NCI-H2196 (cell line): Measurements from ENCODE around the gene AKAP8L.

ENCODE experiments used
- DNase-seq: peaks from one replicate; lab custom pipeline; 2025; ENCODE audit not compliant: unreplicated experiment; lab: John Stamatoyannopoulos, UW

AKAP8L gene

GRCh38 chr19:15418579-15419412 is at the start of gene AKAP8L:
Gene AKAP8L (minus strand): TSS chr19:15418988. CDS start chr19:15418923, 65 bp downstream.
- peak; percentile 99 for DNase-seq

GRCh38 chr19:15467734-15468214 is 49.0 kb upstream of the AKAP8L start:
- DNase-seq, result no peak

- DNase-seq, result no peak
Observed at GRCh38 chr19:15466851-15467733, 48.3 kb upstream of the AKAP8L start.

- no peak for DNase-seq
Observed at GRCh38 chr19:15464394-15465385, 45.9 kb upstream of the AKAP8L start, which contains the start of gene RASAL3. Gene RASAL3 (minus strand): TSS chr19:15464544. CDS start chr19:15464358, 186 bp downstream.

GRCh38 chr19:15463861-15464371 is 45.1 kb upstream of the AKAP8L start:
- no peak for DNase-seq

- no peak for DNase-seq
Observed at GRCh38 chr19:15461694-15462093, 42.9 kb upstream of the AKAP8L start.

- DNase-seq, result no peak
Observed at GRCh38 chr19:15457701-15458484, 39.1 kb upstream of the AKAP8L start.

- DNase-seq, result peak; percentile 88
Observed at GRCh38 chr19:15456871-15457700, 38.3 kb upstream of the AKAP8L start.

- DNase-seq, result no peak
Observed at GRCh38 chr19:15456441-15456840, 37.7 kb upstream of the AKAP8L start.

- DNase-seq, result no peak
Observed at GRCh38 chr19:15455996-15456395, 37.2 kb upstream of the AKAP8L start.

GRCh38 chr19:15453906-15454860 is 35.4 kb upstream of the AKAP8L start:
- no peak for DNase-seq

GRCh38 chr19:15453091-15453578 is 34.3 kb upstream of the AKAP8L start:
- DNase-seq, result no peak

GRCh38 chr19:15452111-15453047 is 33.6 kb upstream of the AKAP8L start:
- peak; percentile 62 for DNase-seq

GRCh38 chr19:15450528-15450890 is 31.7 kb upstream of the AKAP8L start:
- no peak for DNase-seq

GRCh38 chr19:15449620-15450527 is 31.1 kb upstream of the AKAP8L start, which contains the start of gene WIZ:
Gene WIZ (minus strand): TSS chr19:15449956. CDS start chr19:15448307, 1,649 bp downstream.
- DNase-seq, result peak; percentile 82
